Cortex of kidney (tissue), 1 donor: ENCODE measurements around the gene PHF5A.
"Not testable (repeated sequence)": the region's sequence is repeated elsewhere in the genome, so short reads cannot be mapped to it uniquely, and the experiment has no call there.

Experiments
- DNase-seq: peaks from one replicate; lab custom pipeline; 2025; lab: John Stamatoyannopoulos, UW

PHF5A gene

GRCh38 chr22:41446639-41447434 lies 21.7 kb downstream of the PHF5A start, which contains the start of gene TOB2:
Gene TOB2, minus strand, starts transcription at chr22:41446801. Its CDS starts 9,456 bp downstream, at chr22:41437345.
- peak; percentile 64 for DNase-seq

- DNase-seq: no peak
Observed at GRCh38 chr22:41446057-41446501, 22.4 kb downstream of the PHF5A start.

GRCh38 chr22:41445129-41446056 lies 23.1 kb downstream of the PHF5A start:
- no peak for DNase-seq

GRCh38 chr22:41444360-41445128 lies 23.9 kb downstream of the PHF5A start:
- peak; percentile 28 for DNase-seq

- no peak for DNase-seq
Observed at GRCh38 chr22:41442240-41442792, 26.2 kb downstream of the PHF5A start.

GRCh38 chr22:41440511-41440910 lies 28.0 kb downstream of the PHF5A start:
- not testable (repeated sequence) for DNase-seq

- no peak for DNase-seq
Observed at GRCh38 chr22:41437198-41437597, 31.3 kb downstream of the PHF5A start.

GRCh38 chr22:41436322-41437113 lies 32.0 kb downstream of the PHF5A start:
- no peak for DNase-seq

- no peak for DNase-seq
Observed at GRCh38 chr22:41435560-41435959, 32.9 kb downstream of the PHF5A start.

GRCh38 chr22:41434361-41435003 lies 34.0 kb downstream of the PHF5A start:
- not testable (repeated sequence) for DNase-seq

GRCh38 chr22:41433480-41433879 lies 35.0 kb downstream of the PHF5A start:
- not testable (repeated sequence) for DNase-seq

GRCh38 chr22:41431656-41432055 lies 36.8 kb downstream of the PHF5A start:
- no peak for DNase-seq

- no peak for DNase-seq
Observed at GRCh38 chr22:41429951-41430332, 38.5 kb downstream of the PHF5A start.

GRCh38 chr22:41429232-41429950 lies 39.1 kb downstream of the PHF5A start:
- DNase-seq: no peak

GRCh38 chr22:41425660-41426365 lies 42.7 kb downstream of the PHF5A start:
- DNase-seq: no peak

- no peak for DNase-seq
Observed at GRCh38 chr22:41418717-41419116, 49.8 kb downstream of the PHF5A start.

- peak; percentile 32 for DNase-seq
Observed at GRCh38 chr22:41417622-41418390, 50.7 kb downstream of the PHF5A start.

- DNase-seq: no peak
Observed at GRCh38 chr22:41415554-41415953, 52.9 kb downstream of the PHF5A start.
